ENCODE results near the gene CALCOCO1.

DNA sequence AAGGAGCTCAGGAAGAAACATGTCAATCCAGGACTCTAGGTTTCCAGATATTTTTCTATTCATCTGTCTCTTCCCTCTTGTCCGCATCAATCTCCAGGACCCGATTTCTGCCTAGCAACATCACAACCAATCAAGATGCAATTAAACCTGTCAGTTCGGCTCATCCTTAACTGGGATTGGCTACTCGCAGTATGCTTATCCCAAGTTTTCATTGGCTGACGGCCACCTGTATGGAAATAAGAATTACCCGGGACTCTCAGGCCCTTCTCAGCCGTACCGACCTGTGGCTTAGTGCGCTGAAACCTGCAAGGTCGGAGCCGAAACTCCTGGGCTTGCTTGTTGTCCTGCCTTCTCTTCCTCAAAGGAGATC lies 31.0 kb downstream of the CALCOCO1 start:
- TF ChIP-seq CTCF (conservative IDR thresholded peaks at IDR 0.05; ENCODE audit: low read length) (no peak), EZH2phosphoT487 (IDR thresholded peaks at IDR 0.05; ENCODE audit: borderline replicate concordance, low read depth, low read length) (no peak)

Measured in OCI-LY7 (cell line).